Measurements from ENCODE around the gene ADAMTS17. TPM values are rescaled to one million over a fixed set of nuclear protein-coding genes. Genes with fewer than 3 reads are reported as not detected.

Gene ADAMTS17
- total and polyA plus RNA-seq, 9 of the 15 experiments (the other 6 are each of a cell fraction or from before 2014, with no cell fraction given), result 0.01 to 0.14 (median 0.07) TPM; not detected in 6

GRCh38 chr15:100350434-100351226, 8.9 kb upstream of the ADAMTS17 start:
- intact Hi-C loops (cut with micrococcal nuclease) (loop anchor here (1.0 kb wide), 1 partner anchor 657 kb away; no protein-coding TSS in a partner anchor), in situ Hi-C loops (cut with MboI) (no loop called here)
- WGBS (ENCODE audit: insufficient coverage, low coverage, missing lambda C conversion rate), result 30% methylated on average over 17 of the region's 19 CpGs
- peaks cover 0 to 10% of the 10 kb centered on the region in 2 experiments; a peak in 2 of 5 replicates for H3K27me3 ChIP-seq (ENCODE audit: control insufficient read depth in 2 of 2, insufficient read depth in 2 of 2, low read length in 2 of 2)
- H3K9me3 ChIP-seq (replicated peaks; ENCODE audit: control insufficient read depth, insufficient read depth, low read depth, low read length), result no peaks in the 10 kb centered on the region
- ChIA-PET CTCF (ENCODE audit: low intra/inter-chr PET ratio) (no interaction called here), POLR2A (interaction anchor here (0.6 to 1.2 kb wide), 3 partner anchors 62 to 190 kb away, joined by 3 read pairs; no protein-coding TSS in a partner anchor)
- H3K9ac ChIP-seq (ENCODE audit: insufficient read depth in 1 of 2, low read depth in 2 of 2, low read length in 2 of 2), result no peak overlapping the region
- peak overlapping the region; percentile 6 for H2AFZ ChIP-seq (ENCODE audit: low read depth, low read length)
- no TSS peak for BruUV-seq (replicated peaks)
- peaks cover 0 to 12% of the 10 kb centered on the region in 2 experiments; a peak in 3 of 5 replicates for H3K4me1 ChIP-seq (replicated peaks in 1 of 2; ENCODE audit: control insufficient read depth in 2 of 2, insufficient read depth in 2 of 2, low read length in 2 of 2)
- H3K27ac ChIP-seq (ENCODE audit: extremely low read depth, low read depth, low read length), result no peak overlapping the region
- H3K9me1 ChIP-seq (ENCODE audit: control insufficient read depth, insufficient read depth, low read length), result no peaks in the 10 kb centered on the region
- ATAC-seq, result no peak
- no peak for DNase-seq (ENCODE audit: extremely low read depth in 1 of 4, low spot score in 3 of 4)
- no peaks in the 10 kb centered on the region for H3K36me3 ChIP-seq (ENCODE audit: control insufficient read depth, insufficient read depth, low read length)
- H3K4me3 ChIP-seq, result no peak overlapping the region
- H3K4me2 ChIP-seq (ENCODE audit: insufficient read depth, low read length), result no peak overlapping the region; the same call in 1 of the 2 replicates
- FAIRE-seq, result no peak
- TF ChIP-seq PRMT5 (CRISPR knock-in tag; IDR thresholded peaks at IDR 0.05) (no peak), XRCC4 (IDR thresholded peaks at IDR 0.05; ENCODE audit: extremely low read depth, insufficient read depth, insufficient read length) (no peak), ZNF316 (IDR thresholded peaks at IDR 0.05) (peak; percentile 58; the same call in 1 of the 2 replicates), TRIM24 (IDR thresholded peaks at IDR 0.05) (peak; percentile 24 to 41; a peak in 1 of 4 replicates), RUNX1 (IDR thresholded peaks at IDR 0.05; ENCODE audit: low read depth) (no peak), MAFG (tag; conservative IDR thresholded peaks at IDR 0.05) (peak; percentile 11; the same call in 1 of the 2 replicates), C11orf30 (IDR thresholded peaks at IDR 0.05; ENCODE audit: low read depth) (peak; percentile 53), CEBPB (tag; IDR thresholded peaks at IDR 0.05) (peak; percentile 96), BACH1 (tag; IDR thresholded peaks at IDR 0.05) (peak; percentile 25; the same call in 1 of the 2 replicates), HDAC1 (IDR thresholded peaks at IDR 0.05) (no peak), CEBPG (CRISPR knock-in tag; IDR thresholded peaks at IDR 0.05) (no peak), CEBPG (tag; conservative IDR thresholded peaks at IDR 0.05 in 1 of 2, IDR thresholded peaks at IDR 0.05 in 1 of 2) (peak; percentile 86 to 89), ATF7 (IDR thresholded peaks at IDR 0.05) (0 out of 2 replicates have a peak, but pooled peaks have one; percentile 26), ATF1 (CRISPR knock-in tag; IDR thresholded peaks at IDR 0.05) (no peak), ATF1 (tag; IDR thresholded peaks at IDR 0.05) (peak; percentile 22), JUND (IDR thresholded peaks at IDR 0.05; ENCODE audit: borderline replicate concordance, low read depth, low read length) (no peak), JUND (tag; IDR thresholded peaks at IDR 0.05; ENCODE audit: borderline replicate concordance, low read depth, low read length) (peak; percentile 19; the same call in 1 of the 3 replicates)
- TF ChIP-seq, protein P1, sequence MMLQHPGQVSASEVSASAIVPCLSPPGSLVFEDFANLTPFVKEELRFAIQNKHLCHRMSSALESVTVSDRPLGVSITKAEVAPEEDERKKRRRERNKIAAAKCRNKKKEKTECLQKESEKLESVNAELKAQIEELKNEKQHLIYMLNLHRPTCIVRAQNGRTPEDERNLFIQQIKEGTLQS (IDR thresholded peaks at IDR 0.05), result peak; percentile 68
- TF ChIP-seq, protein P1 (CRISPR knock-in tag; conservative IDR thresholded peaks at IDR 0.05), result no peak
- no peaks in the 10 kb centered on the region for H3K79me2 ChIP-seq (ENCODE audit: control insufficient read depth, insufficient read depth, low read length)
- no peaks in the 10 kb centered on the region for H4K20me1 ChIP-seq (replicated peaks; ENCODE audit: control insufficient read depth, insufficient read depth, low read length)
